Chondrocyte (in vitro differentiated cells): ENCODE results near the gene PRMT1. TPM values are rescaled to one million over a fixed set of nuclear protein-coding genes. Genes with fewer than 3 reads are reported as not detected.

Experiments
- DNase-seq: peaks from one replicate; pipeline ENCODE4 v3.0.0; 2021; ENCODE audit warnings: mixed read lengths, low spot score
- H3K27ac Mint-ChIP-seq: one replicate; pipeline ENCODE4 v1.8.0; 2021; ENCODE audit warnings: mild to moderate bottlenecking, moderate library complexity, mixed read lengths; ENCODE audit not compliant: unreplicated experiment
- H3K27me3 Mint-ChIP-seq: 2 replicates; pipeline ENCODE4 v1.8.0; 2021; ENCODE audit warnings: low read depth, mixed read lengths
- H3K36me3 Mint-ChIP-seq: 2 replicates; pipeline ENCODE4 v1.8.0; 2021; ENCODE audit warnings: low read depth, mixed read lengths
- H3K4me1 Mint-ChIP-seq: 2 replicates; pipeline ENCODE4 v1.8.0; 2021; ENCODE audit warnings: low read depth, mild to moderate bottlenecking, mixed read lengths
- H3K4me3 Mint-ChIP-seq: one replicate; pipeline ENCODE4 v1.8.0; 2021; ENCODE audit warnings: mild to moderate bottlenecking, moderate library complexity, mixed read lengths; ENCODE audit not compliant: unreplicated experiment
- H3K9me3 Mint-ChIP-seq: 2 replicates; pipeline ENCODE4 v1.8.0; 2021; ENCODE audit warnings: low read depth, mixed read lengths
- CTCF ChIP-seq: fragments of 200-600 bp; sonication (generic); IDR thresholded peaks from 2 replicates; pipeline ENCODE4 v1.5.0; 2021; ENCODE audit warnings: antibody characterized with exemption, mild to moderate bottlenecking, moderate library complexity
- total RNA-seq: library from RNA; stranded (reverse); gene quantifications from 3 replicates; pipeline ENCODE4 v1.2.1, GENCODE V29; 2021

The PRMT1 gene
- total RNA-seq, 1 donor from 2014 or later: 98.0 TPM

GRCh38 chr19:49658139-49658517 lies 18.9 kb upstream of the PRMT1 start:
- DNase-seq: no peak
- TF ChIP-seq CTCF: no peak
- Mint-ChIP-seq H3K9me3 (no peaks in the 10 kb centered on the region), H3K36me3 (peaks cover 16% of the 10 kb centered on the region), H3K4me1 (no peaks in the 10 kb centered on the region), H3K27me3 (no peaks in the 10 kb centered on the region), H3K4me3 (no peak overlapping the region), H3K27ac (no peak overlapping the region)

GRCh38 chr19:49658566-49659442 lies 18.3 kb upstream of the PRMT1 start:
- no peak for DNase-seq
- Mint-ChIP-seq H3K27ac (peak overlapping the region; percentile 32), H3K27me3 (no peaks in the 10 kb centered on the region), H3K4me1 (peaks cover 2% of the 10 kb centered on the region), H3K36me3 (peaks cover 15% of the 10 kb centered on the region), H3K4me3 (no peak overlapping the region), H3K9me3 (no peaks in the 10 kb centered on the region)
- TF ChIP-seq CTCF: no peak

- peaks cover 6% of the 10 kb centered on the region for H3K36me3 Mint-ChIP-seq
- no peaks in the 10 kb centered on the region for H3K9me3 Mint-ChIP-seq
- H3K27me3 Mint-ChIP-seq: no peaks in the 10 kb centered on the region
- H3K4me1 Mint-ChIP-seq: peaks cover 15% of the 10 kb centered on the region
- H3K27ac Mint-ChIP-seq: no peak overlapping the region
- DNase-seq: no peak
- H3K4me3 Mint-ChIP-seq: no peak overlapping the region
- no peak for TF ChIP-seq CTCF
Observed at GRCh38 chr19:49660338-49660961, 16.6 kb upstream of the PRMT1 start.

- TF ChIP-seq CTCF: no peak
- Mint-ChIP-seq H3K27ac (no peak overlapping the region), H3K27me3 (no peaks in the 10 kb centered on the region), H3K36me3 (peaks cover 5% of the 10 kb centered on the region), H3K4me3 (no peak overlapping the region), H3K9me3 (no peaks in the 10 kb centered on the region), H3K4me1 (peaks cover 28% of the 10 kb centered on the region)
- DNase-seq: no peak
Observed at GRCh38 chr19:49662011-49662410, 15.1 kb upstream of the PRMT1 start.

GRCh38 chr19:49663224-49663623 lies 13.8 kb upstream of the PRMT1 start:
- Mint-ChIP-seq H3K4me3 (peak overlapping the region; percentile 33), H3K27me3 (no peaks in the 10 kb centered on the region), H3K9me3 (no peaks in the 10 kb centered on the region), H3K4me1 (peaks cover 32% of the 10 kb centered on the region), H3K36me3 (peaks cover 2% of the 10 kb centered on the region), H3K27ac (peak overlapping the region; percentile 17)
- DNase-seq: no peak
- TF ChIP-seq CTCF: no peak
